PC-3 (cell line): ENCODE results near the gene ANK3. TPM values are rescaled to one million over a fixed set of nuclear protein-coding genes. Genes with fewer than 3 reads are reported as not detected.

Experiments used
- ATAC-seq: fragments of 200-7000 bp; cut with Tn5 transposase; 2 replicates; pipeline ENCODE4 v1.9.1; 2020; ENCODE audit warnings: mild to moderate bottlenecking, moderate library complexity
- BruUV-seq: library from RNA; stranded (reverse); fragments of 400-500 nt; replicated peaks from 2 replicates; lab custom pipeline; 2021; lab: Mats Ljungman, UMichigan
- CTCF ChIA-PET: fragments of 300-600 bp; sonication (Branson Sonifier 250); formaldehyde crosslinking; loops from one replicate; lab custom pipeline; 2022; ENCODE audit warnings: antibody characterized with exemption; lab: Charles Lee
- POLR2A ChIA-PET: fragments of 300-600 bp; sonication (Branson Sonifier 250); formaldehyde crosslinking; loops from one replicate; lab custom pipeline; 2022; ENCODE audit warnings: antibody characterized with exemption; ENCODE audit not compliant: unreplicated experiment; lab: Charles Lee
- DNase-seq: peaks from one replicate; pipeline ENCODE4 v3.0.0-alpha.2; 2015
- H2AFZ ChIP-seq: fragments of 300-600 bp; sonication (generic); 2 replicates; pipeline ENCODE4 v1.6.0; 2016; ENCODE audit warnings: antibody characterized with exemption, low read length
- H3F3A ChIP-seq: fragments of 300-600 bp; sonication (generic); one replicate; pipeline ENCODE4 v1.6.0; 2017; ENCODE audit warnings: antibody characterized with exemption, low read length, control low read depth, mild to moderate bottlenecking; ENCODE audit not compliant: unreplicated experiment
- H3K27ac ChIP-seq: fragments of 300-600 bp; sonication (generic); 2 replicates; pipeline ENCODE4 v1.5.1; 2016; ENCODE audit warnings: mild to moderate bottlenecking, low read length
- H3K27me3 ChIP-seq: fragments of 300-600 bp; sonication (generic); 2 replicates; pipeline ENCODE4 v1.6.1; 2016; ENCODE audit warnings: low read length, mixed read lengths
- H3K36me3 ChIP-seq: fragments of 300-600 bp; sonication (generic); 2 replicates; pipeline ENCODE4 v1.6.1; 2016; ENCODE audit warnings: low read depth, mixed run types, low read length, mixed read lengths
- H3K4me1 ChIP-seq: fragments of 300-600 bp; sonication (generic); 2 replicates; pipeline ENCODE4 v1.5.1; 2016; ENCODE audit warnings: low read length; ENCODE audit not compliant: insufficient read depth
- H3K4me2 ChIP-seq: fragments of 300-600 bp; sonication (generic); 2 replicates; pipeline ENCODE4 v1.6.0; 2016; ENCODE audit warnings: low read length
- H3K4me3 ChIP-seq: fragments of 300-600 bp; sonication (generic); 2 replicates; pipeline ENCODE4 v1.5.1; 2016; ENCODE audit warnings: mild to moderate bottlenecking, low read length, mixed read lengths
- H3K79me2 ChIP-seq: fragments of 300-600 bp; sonication (generic); 2 replicates; pipeline ENCODE4 v1.6.1; 2017; ENCODE audit warnings: low read length, mixed read lengths
- H3K9ac ChIP-seq: fragments of 300-600 bp; sonication (generic); 2 replicates; pipeline ENCODE4 v1.6.0; 2016; ENCODE audit warnings: mild to moderate bottlenecking, low read length
- H3K9me2 ChIP-seq: fragments of 300-600 bp; sonication (generic); replicated peaks from 2 replicates; pipeline ENCODE4 v1.6.1; 2016; ENCODE audit warnings: mixed run types, low read length, mixed read lengths
- H3K9me3 ChIP-seq: fragments of 300-600 bp; sonication (generic); 2 replicates; pipeline ENCODE4 v1.6.1; 2016; ENCODE audit warnings: low read length, mixed read lengths
- H4K20me1 ChIP-seq: fragments of 300-600 bp; sonication (generic); 2 replicates; pipeline ENCODE4 v1.6.1; 2016; ENCODE audit warnings: low read length, mixed read lengths
- CTCF ChIP-seq: fragments of 300-600 bp; sonication (generic); conservative IDR thresholded peaks from 2 replicates; pipeline ENCODE4 v1.5.1; 2017; ENCODE audit warnings: antibody characterized with exemption, low read depth, mild to moderate bottlenecking, low read length
- EZH2 ChIP-seq: fragments of 300-600 bp; sonication (generic); IDR thresholded peaks from one replicate; pipeline ENCODE4 v1.6.1; 2017; ENCODE audit warnings: antibody characterized with exemption, mild to moderate bottlenecking, low read length; ENCODE audit not compliant: unreplicated experiment
- EZH2phosphoT487 ChIP-seq: fragments of 300-600 bp; sonication (generic); IDR thresholded peaks from 2 replicates; pipeline ENCODE4 v1.6.1; 2018; ENCODE audit warnings: mild to moderate bottlenecking, antibody characterized with exemption, low read length, borderline replicate concordance
- intact Hi-C: fragments of 100-400 bp; cut with micrococcal nuclease; formaldehyde crosslinking; loops from 2 replicates; pipeline ENCODE4 v1.9.0; 2023
- total RNA-seq: library from RNA; depleted of rRNA; stranded (reverse); fragments of >200 nt; gene quantifications from 2 replicates; pipeline ENCODE4 v1.2.3, GENCODE V29; 2014

Gene ANK3
- total RNA-seq, 1 experiment from 2014 or later, result 29.5 TPM

GRCh38 chr10:60427709-60428386 is 38.2 kb upstream of the ANK3 start:
- intact Hi-C loops, result loop anchor here (2.0 kb wide), 1 partner anchor 85 kb away; no protein-coding TSS in a partner anchor
- Histone ChIP-seq H3F3A (peaks cover 14% of the 10 kb centered on the region), H3K36me3 (no peaks in the 10 kb centered on the region), H3K27me3 (no peaks in the 10 kb centered on the region), H3K9me3 (no peaks in the 10 kb centered on the region), H3K9ac (no peak overlapping the region), H2AFZ (no peak overlapping the region), H3K4me1 (peaks cover 89% of the 10 kb centered on the region), H3K4me3 (no peak overlapping the region), H3K9me2 (no peaks in the 10 kb centered on the region), H3K4me2 (peak overlapping the region; percentile 53; the same call in 1 of the 2 replicates), H4K20me1 (no peaks in the 10 kb centered on the region), H3K79me2 (0 out of 2 replicates have a peak, but pooled peaks cover 5% of the 10 kb centered on the region), H3K27ac (peak overlapping the region; percentile 93; the same call in 1 of the 2 replicates)
- CTCF ChIA-PET, result no interaction called here
- TF ChIP-seq EZH2phosphoT487 (no peak), EZH2 (no peak), CTCF (no peak)
- ATAC-seq (no peak), DNase-seq (no peak)
- no TSS peak for BruUV-seq
- POLR2A ChIA-PET, result no interaction called here

- Histone ChIP-seq H3K4me1 (peaks cover 93% of the 10 kb centered on the region), H3F3A (peaks cover 14% of the 10 kb centered on the region), H3K9me3 (no peaks in the 10 kb centered on the region), H3K27me3 (no peaks in the 10 kb centered on the region), H3K27ac (peak overlapping the region; percentile 93), H3K9me2 (no peaks in the 10 kb centered on the region), H3K9ac (peak overlapping the region; percentile 11), H3K4me3 (no peak overlapping the region), H4K20me1 (no peaks in the 10 kb centered on the region), H3K79me2 (0 out of 2 replicates have a peak, but pooled peaks cover 5% of the 10 kb centered on the region), H3K4me2 (peak overlapping the region; percentile 53), H2AFZ (no peak overlapping the region), H3K36me3 (no peaks in the 10 kb centered on the region)
- TF ChIP-seq EZH2phosphoT487 (no peak), CTCF (no peak), EZH2 (no peak)
- ATAC-seq (no peak), DNase-seq (no peak)
- POLR2A ChIA-PET, result no interaction called here
- no TSS peak for BruUV-seq
- CTCF ChIA-PET, result interaction anchor here (1.6 kb wide), 1 partner anchor 92 kb away, joined by 4 read pairs; no protein-coding TSS in a partner anchor
- intact Hi-C loops, result loop anchor here (2.0 kb wide), 1 partner anchor 84 kb away; no protein-coding TSS in a partner anchor
These were observed 37.5 kb upstream of the ANK3 start for GRCh38 chr10:60427148-60427547.

- no peaks in the 10 kb centered on the region for H3K9me2 ChIP-seq
- no peaks in the 10 kb centered on the region for H3K27me3 ChIP-seq
- BruUV-seq, result no TSS peak
- H3K9me3 ChIP-seq, result no peaks in the 10 kb centered on the region
- peak overlapping the region; percentile 53 for H3K4me2 ChIP-seq
- H3K79me2 ChIP-seq, result 0 out of 2 replicates have a peak, but pooled peaks cover 5% of the 10 kb centered on the region
- H3K9ac ChIP-seq, result peak overlapping the region; percentile 64
- H3K4me1 ChIP-seq, result peaks cover 92% of the 10 kb centered on the region
- H4K20me1 ChIP-seq, result no peaks in the 10 kb centered on the region
- peaks cover 14% of the 10 kb centered on the region for H3F3A ChIP-seq
- ATAC-seq (peak; percentile 30), DNase-seq (peak; percentile 98)
- ChIA-PET POLR2A (interaction anchor here (0.7 kb wide), 1 partner anchor 91 kb away, joined by 4 read pairs; no protein-coding TSS in a partner anchor), CTCF (interaction anchor here (0.6 to 1.6 kb wide), 3 partner anchors 91 to 187 kb away, joined by 3 to 4 read pairs (median 3); no protein-coding TSS in a partner anchor)
- 0 out of 2 replicates have a peak overlapping the region, but pooled peaks have one; percentile 5 for H3K4me3 ChIP-seq
- no peak for TF ChIP-seq EZH2phosphoT487
- no peak for TF ChIP-seq CTCF
- TF ChIP-seq EZH2, result no peak
- no peak overlapping the region for H2AFZ ChIP-seq
- intact Hi-C loops, result loop anchor here (2.0 kb wide), 1 partner anchor 84 kb away; no protein-coding TSS in a partner anchor
- H3K36me3 ChIP-seq, result no peaks in the 10 kb centered on the region
- H3K27ac ChIP-seq, result peak overlapping the region; percentile 93
These were observed 36.8 kb upstream of the ANK3 start for GRCh38 chr10:60426425-60426824.
